GM20000 (cell line): ENCODE measurements around the gene GCN1.

Experiments used
- DNase-seq: peaks from one replicate; pipeline ENCODE4 v3.0.0; 2012; ENCODE audit warnings: low spot score
- TF ChIP-seq, protein P1 (sequence below): IDR thresholded peaks from 2 replicates; pipeline ENCODE4 v1.5.1; 2012; ENCODE audit warnings: mild to moderate bottlenecking, control low read depth; ENCODE audit errors: extremely low read depth, missing control alignments

GCN1 gene

DNA sequence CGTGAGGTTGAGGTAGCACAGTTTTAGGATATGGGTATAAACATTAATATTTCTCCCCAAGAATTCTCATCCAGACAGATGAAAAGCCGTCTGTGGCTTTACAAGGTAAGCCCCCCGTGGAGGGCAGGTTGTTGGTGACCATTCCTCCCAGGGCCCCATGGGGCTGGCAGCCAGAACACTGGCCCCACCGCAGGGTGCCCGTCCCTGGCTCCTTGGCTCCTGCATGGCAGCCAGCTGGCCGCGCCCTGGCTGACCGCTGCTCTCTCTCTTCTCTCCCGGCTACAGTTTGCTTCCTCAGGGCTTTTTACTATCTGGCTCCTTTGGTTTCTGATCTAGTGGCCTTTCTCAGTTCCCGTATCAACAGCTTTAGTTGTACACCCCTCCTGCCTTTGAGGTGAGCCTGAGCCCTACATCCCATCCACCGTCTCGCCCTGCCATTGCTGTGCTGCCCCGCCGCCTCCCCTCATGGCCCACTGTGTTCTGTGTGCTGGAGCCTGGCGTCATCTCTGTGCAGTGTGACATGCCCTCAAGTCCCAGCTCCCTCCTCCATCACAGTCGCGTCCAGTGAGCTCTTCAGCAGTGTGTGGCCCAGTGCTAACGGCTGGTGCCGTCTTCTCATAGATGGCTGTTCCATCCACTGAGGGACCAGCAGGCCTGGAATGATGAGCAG, 103.8 kb downstream of the GCN1 start:
- DNase-seq = no peak
- TF ChIP-seq, protein P1, sequence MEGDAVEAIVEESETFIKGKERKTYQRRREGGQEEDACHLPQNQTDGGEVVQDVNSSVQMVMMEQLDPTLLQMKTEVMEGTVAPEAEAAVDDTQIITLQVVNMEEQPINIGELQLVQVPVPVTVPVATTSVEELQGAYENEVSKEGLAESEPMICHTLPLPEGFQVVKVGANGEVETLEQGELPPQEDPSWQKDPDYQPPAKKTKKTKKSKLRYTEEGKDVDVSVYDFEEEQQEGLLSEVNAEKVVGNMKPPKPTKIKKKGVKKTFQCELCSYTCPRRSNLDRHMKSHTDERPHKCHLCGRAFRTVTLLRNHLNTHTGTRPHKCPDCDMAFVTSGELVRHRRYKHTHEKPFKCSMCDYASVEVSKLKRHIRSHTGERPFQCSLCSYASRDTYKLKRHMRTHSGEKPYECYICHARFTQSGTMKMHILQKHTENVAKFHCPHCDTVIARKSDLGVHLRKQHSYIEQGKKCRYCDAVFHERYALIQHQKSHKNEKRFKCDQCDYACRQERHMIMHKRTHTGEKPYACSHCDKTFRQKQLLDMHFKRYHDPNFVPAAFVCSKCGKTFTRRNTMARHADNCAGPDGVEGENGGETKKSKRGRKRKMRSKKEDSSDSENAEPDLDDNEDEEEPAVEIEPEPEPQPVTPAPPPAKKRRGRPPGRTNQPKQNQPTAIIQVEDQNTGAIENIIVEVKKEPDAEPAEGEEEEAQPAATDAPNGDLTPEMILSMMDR = no peak

DNA sequence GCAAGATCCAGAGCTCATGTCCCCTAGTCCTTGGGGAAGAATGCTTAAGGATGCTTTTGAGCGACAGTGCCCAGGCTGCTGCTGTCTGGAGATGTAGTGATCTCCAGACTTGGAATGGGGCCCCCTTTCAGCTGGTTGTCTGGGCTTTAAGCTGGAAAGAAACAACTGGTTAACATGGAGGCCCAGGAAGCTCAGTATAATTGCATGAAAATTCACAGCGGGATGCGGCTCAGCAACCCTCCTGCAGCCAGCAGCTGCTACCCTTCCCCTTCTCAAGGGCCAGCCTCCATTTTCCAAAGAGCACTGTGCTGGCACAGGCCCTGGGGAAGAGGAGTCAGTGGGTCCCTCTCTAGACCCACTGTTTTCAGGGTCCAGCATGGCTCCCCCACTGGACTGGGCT, 104.3 kb downstream of the GCN1 start:
- DNase-seq = no peak
- TF ChIP-seq, protein P1 = no peak

DNA sequence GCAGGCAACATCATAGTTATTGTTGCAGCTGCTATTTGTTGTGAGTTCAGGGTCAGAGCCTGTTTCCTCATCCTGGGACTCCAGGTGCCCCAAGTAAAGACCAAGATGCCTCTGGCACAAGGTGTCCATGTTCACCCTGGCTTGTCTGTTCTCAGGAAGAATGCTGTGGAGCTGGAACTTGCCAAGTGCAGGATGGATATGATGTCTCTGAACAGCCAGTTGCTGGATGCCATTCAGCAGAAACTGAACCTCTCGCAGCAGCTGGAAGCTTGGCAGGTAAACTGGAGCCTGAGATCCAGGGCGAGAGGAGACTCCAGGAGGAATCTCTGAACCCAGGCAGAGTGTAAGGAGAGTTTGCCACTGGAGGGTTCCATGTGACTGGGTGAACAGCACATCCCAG, 104.7 kb downstream of the GCN1 start:
- no peak for DNase-seq
- TF ChIP-seq, protein P1 = no peak

DNA sequence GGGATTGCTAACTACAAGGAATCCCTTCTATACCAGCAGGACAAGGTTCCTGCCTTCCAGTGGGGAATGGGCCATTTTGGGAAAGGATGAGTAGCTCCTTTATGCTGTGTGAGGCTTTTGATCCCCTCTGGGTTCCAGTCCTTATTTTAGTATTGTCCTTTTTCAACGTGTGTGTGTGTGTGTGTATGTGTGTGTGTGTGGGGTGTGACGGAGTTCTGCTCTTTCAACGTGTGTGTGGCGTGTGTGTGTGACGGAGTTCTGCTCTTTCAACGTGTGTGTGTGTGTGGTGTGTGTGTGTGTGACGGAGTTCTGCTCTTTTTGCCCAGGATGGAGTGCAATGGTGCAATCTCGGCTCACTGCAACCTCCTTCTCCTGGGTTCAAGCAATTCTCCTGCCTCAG, 105.4 kb downstream of the GCN1 start:
- TF ChIP-seq, protein P1 = no peak

DNA sequence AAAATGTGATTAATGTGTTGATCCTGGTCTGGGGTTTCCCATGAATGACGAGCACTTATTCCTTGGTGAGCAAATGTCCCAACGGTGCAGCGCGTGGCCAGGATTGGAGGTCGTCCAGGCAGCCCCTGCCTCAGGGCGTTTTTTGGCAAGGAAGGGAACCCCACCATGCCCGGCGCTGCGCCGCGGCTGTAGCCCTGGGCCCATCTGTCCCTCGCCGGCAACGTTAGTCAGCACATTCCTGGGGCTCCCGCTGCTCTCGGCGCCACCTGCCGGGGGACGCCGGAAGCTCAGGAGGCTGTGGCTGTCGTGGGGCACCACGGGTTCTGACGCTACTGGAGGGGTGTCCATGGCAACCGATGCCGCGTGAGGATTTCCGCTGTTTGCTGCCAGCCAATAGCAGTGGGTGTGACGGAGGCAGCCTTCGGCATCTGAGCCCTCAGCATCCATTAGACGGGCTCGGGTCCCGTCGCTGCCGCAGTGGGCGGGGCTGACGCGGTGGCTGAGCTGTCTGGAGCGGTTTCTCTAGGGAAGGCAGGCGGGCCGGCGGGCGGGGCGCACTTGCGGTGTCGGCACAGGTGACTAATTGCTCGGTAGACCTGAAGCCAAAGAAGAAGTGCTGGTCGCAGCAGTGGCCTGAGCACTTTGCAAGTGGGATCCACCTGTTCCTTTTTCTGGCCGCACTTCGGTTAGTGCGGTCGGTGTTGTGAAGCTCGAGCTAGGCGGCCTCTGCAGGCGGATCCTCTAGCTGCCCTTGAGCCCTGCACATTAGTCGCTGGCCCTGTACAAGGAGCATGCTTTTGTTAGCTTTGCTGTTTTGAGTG, 107.5 kb downstream of the GCN1 start:
- DNase-seq = peak; percentile 98
- TF ChIP-seq, protein P1 = peak; percentile 98

More for the DNA sequence above, 105.4 kb downstream of the GCN1 start:
- DNase-seq = no peak

DNA sequence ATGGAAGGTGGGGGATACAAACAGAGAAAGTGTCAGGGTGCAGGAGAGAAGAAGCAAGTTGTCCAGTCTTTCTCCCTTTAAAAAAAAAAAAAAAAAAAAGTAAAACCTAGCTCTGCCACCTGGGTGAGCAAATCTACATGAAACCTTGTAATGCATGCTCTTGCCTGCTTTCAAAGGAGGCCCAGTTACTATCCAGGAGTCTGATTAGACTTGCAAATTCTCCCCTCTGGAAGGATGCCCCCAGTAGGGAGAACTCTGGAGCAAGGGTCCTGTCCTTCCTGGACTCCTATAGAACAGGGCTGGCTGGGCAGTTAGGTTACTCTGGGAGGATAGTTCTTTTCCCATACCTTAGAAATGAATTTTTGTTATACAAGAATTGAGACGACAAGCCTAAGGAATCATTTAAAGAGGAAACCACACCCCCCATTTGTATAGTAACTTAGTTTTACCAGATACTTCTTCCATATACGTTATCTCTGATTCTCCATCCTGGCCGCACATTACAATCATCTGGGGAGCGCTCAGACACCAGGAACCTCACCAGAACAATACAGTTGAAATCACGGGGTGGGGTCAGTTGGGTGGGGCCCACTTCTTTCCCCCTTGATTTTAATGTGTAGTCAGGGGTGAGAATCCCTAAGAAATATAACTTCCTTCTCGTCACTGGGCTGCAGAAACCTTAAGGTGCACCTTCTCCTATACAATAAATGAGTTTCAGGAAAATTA, 108.4 kb downstream of the GCN1 start:
- TF ChIP-seq, protein P1 = no peak
- DNase-seq = no peak

DNA sequence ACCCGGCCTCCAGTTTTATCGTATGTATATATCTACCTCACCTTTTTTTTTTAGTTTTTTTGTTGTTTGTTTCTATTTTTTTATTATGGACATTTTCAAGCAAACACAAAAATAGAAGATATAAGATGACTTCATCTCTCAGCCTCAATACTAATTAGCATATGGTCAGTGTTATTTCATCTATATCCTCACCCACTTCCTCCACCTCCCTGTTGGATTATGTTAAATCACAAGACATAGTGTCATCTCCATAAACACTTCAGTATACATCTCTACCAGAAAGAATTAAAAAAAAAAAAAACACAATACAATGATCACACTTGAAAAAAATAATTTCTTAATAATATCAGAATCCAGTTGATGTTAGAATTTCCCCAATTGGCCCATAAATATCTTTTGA, 112.9 kb downstream of the GCN1 start:
- DNase-seq = no peak

More for the DNA sequence above, 112.9 kb downstream of the GCN1 start:
- TF ChIP-seq, protein P1 = no peak
